Coronary artery (tissue), 2 donors: Measurements from ENCODE around the gene GFY.
"Not testable (repeated sequence)": the region's sequence is repeated elsewhere in the genome, so short reads cannot be mapped to it uniquely, and the experiment has no call there.

Experiments used
- DNase-seq: peaks from one replicate; pipeline ENCODE4 v3.0.0-alpha.2; 2017; ENCODE audit warnings: low spot score
- H3K27ac ChIP-seq, 2 donors: fragments of 200-600 bp; sonication (generic); one replicate each; pipeline ENCODE4 v1.5.1; 2016 to 2019
- H3K4me3 ChIP-seq: fragments of 200-600 bp; sonication (generic); 2 replicates; pipeline ENCODE4 v1.5.1; 2016; ENCODE audit warnings: mild to moderate bottlenecking, moderate library complexity
- CTCF ChIP-seq: fragments of 200-600 bp; sonication (generic); IDR thresholded peaks from one replicate; pipeline ENCODE4 v1.5.1; 2019; ENCODE audit warnings: antibody characterized with exemption

GFY gene

GRCh38 chr19:49472936-49473335, 47.7 kb downstream of the GFY start:
- DNase-seq = no peak
- Histone ChIP-seq H3K4me3 (no peak overlapping the region), H3K27ac (no peak overlapping the region)
- TF ChIP-seq CTCF = no peak

GRCh38 chr19:49473501-49473867, 48.3 kb downstream of the GFY start:
- Histone ChIP-seq H3K27ac (peak overlapping the region; percentile 54 to 88), H3K4me3 (peak overlapping the region; percentile 85)
- DNase-seq = not testable (repeated sequence)

GRCh38 chr19:49473868-49474541, 48.8 kb downstream of the GFY start, which contains the start of gene FLT3LG:
Gene FLT3LG (plus strand): TSS chr19:49474215. CDS start chr19:49474640, 425 bp downstream.
- Histone ChIP-seq H3K27ac (peak within 1 kb of the TSS; percentile 54 to 88), H3K4me3 (peak within 1 kb of the TSS; percentile 85)
- TF ChIP-seq CTCF = peak; percentile 99
- DNase-seq = peak; percentile 91

GRCh38 chr19:49474542-49474924, 49.3 kb downstream of the GFY start:
- no peak for TF ChIP-seq CTCF
- Histone ChIP-seq H3K4me3 (peak overlapping the region; percentile 85), H3K27ac (peak overlapping the region; percentile 54 to 88)
- DNase-seq = no peak

- Histone ChIP-seq H3K27ac (peak overlapping the region in 1 of 2 donors; percentile 88), H3K4me3 (peak overlapping the region; percentile 85)
- DNase-seq = no peak
- TF ChIP-seq CTCF = no peak
Observed at GRCh38 chr19:49475191-49475917, 50.2 kb downstream of the GFY start.

- Histone ChIP-seq H3K27ac (peak overlapping the region in 1 of 2 donors; percentile 88), H3K4me3 (no peak overlapping the region)
- peak; percentile 25 for TF ChIP-seq CTCF
- DNase-seq = no peak
Observed at GRCh38 chr19:49475995-49476880, 51.0 kb downstream of the GFY start.
